ENCODE data around the gene MORN5.

Gene MORN5

GRCh38 chr9:122144836-122145591, 14.7 kb upstream of the MORN5 start:
- no peak for DNase-seq

DNA sequence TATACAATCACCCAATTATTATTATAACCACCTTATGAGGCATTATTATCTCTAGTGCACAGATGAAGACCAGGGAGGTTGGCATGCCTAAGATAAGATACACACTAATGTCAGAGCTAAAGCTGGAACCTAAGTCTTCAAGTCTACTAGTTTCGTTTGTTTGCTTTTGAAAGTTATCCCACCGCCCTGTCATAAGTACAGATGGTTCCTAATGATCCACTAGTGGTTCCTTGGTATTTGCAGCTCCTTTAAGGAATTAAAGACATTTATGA, 14.2 kb upstream of the MORN5 start:
- no peak for DNase-seq

DNA sequence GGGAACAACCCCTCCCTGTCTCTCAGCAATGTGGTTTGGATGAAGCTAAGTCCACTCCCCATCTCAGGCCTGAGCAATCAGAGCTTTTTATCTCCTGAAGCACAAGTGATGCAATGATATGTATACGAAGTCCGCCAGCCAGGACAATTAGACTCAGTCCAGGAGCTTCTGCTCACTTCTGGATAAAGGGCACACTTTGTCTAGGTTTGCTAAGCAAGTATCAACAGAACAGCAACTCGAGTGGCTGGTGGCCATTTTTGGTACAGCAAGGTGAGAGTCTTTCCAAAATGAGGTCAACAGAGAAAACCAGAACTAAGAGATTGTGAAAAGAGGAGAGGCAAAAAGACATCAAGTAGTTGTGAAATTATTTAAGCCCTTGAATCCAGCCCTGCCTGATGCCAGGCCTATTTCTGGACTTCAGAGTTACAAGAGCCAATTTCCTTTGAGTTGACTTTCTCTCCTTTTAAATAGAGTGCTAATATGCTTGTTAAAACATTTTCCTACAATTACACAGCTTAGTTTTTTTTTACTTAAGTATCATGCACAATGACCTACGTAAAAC, 8.4 kb upstream of the MORN5 start:
- no peak for DNase-seq

GRCh38 chr9:122155796-122156195, 3.9 kb upstream of the MORN5 start:
- DNase-seq, result no peak

DNA sequence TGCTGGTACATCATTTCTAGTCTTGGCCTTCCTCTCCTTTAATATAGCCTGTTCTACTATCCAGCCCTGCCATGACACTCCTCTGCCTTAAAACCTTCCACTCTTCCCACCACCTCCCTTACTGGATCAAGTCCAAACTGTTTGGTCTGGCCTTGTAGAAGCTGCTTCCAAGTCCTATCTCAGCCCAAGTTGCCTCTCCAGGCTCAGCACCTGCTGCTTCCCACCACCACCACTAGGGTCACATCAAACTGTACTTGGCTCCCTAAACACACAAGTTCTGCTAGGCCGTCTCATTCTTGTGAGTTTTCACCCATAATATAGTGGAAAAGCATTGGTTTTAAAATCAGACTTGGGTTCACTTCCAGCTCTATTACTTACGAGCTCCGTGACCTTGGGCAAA, 1.5 kb upstream of the MORN5 start:
- no peak for DNase-seq

- DNase-seq, result no peak
These were observed 178 bp downstream of the MORN5 start for GRCh38 chr9:122159925-122160246.

GRCh38 chr9:122162415-122162814, 2.7 kb downstream of the MORN5 start:
- DNase-seq, result no peak

GRCh38 chr9:122164286-122164685, 4.6 kb downstream of the MORN5 start:
- DNase-seq, result no peak

GRCh38 chr9:122168356-122168755, 8.6 kb downstream of the MORN5 start:
- no peak for DNase-seq

GRCh38 chr9:122172131-122172530, 12.4 kb downstream of the MORN5 start:
- DNase-seq, result no peak

GRCh38 chr9:122173670-122174069, 14.0 kb downstream of the MORN5 start:
- DNase-seq, result no peak

DNA sequence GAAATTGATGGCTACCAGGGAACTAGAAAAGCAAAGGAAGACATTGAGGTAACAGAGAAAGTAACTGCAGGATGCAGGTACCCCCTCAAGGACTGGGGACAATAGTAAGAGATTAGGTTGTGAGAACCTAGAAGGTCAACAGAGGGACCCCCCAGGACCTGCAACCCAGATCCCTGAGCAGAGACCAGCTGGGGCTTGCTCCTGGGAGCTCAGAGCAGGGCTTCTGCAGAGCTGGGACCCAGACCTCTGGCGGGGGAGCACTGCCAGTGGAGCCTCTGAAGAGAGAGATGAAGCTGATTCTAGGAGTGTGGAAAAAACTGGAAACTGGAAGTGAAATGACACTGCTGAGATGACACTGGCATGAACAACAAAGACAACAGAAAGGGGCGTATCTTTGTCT, 17.2 kb downstream of the MORN5 start:
- no peak for DNase-seq

DNA sequence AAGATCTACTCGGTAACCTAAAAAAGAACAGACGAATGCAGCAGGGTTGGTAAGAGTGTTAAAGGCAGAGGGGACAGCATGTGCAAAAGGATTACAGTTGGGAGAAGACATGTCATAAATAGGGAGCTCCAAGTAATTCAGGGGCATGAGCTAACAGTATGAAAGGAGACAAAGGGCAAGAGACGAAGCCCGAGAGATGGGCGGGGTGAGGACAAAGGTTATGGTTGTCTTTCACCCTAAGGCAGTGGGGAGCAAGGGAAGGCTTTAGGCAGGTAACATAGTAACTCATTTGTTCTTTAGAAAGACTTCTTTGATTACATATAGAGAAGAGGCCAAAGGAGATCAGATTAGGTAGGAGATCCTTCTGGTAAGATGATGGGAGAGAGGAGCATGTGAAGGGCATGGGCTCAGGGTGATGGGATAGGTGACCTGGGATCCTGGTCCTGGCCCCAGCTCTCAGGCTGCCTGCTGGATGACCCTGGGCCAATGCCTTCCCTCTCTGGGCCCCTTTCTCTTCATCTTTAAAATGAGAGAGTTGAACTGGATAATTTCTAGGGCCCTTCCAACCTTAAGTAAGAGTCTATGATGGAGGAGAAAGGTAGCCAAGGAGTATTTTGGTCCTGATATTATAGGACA, 19.5 kb downstream of the MORN5 start:
- DNase-seq, result no peak

- no peak for DNase-seq
These were observed 20.0 kb downstream of the MORN5 start for GRCh38 chr9:122179690-122180074.

DNA sequence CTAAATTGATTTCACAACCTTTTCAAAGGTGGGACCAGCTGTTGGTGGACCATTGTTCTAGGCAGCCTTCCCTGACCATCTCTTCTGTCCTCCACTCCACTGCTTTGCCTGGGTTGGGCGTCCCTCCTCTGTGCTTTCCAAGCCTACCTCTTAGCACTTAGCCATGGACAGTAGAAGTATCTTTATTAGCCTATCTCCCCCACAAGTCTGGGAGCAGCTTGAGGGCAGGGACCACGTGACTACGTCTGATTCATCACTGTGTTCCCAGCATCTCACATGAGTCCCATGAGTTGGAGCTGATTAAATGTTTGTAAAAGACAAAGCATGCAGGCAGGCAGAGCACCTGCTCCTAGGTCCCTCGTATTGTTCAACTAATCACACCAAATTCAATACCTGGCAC, 20.9 kb downstream of the MORN5 start:
- no peak for DNase-seq

DNA sequence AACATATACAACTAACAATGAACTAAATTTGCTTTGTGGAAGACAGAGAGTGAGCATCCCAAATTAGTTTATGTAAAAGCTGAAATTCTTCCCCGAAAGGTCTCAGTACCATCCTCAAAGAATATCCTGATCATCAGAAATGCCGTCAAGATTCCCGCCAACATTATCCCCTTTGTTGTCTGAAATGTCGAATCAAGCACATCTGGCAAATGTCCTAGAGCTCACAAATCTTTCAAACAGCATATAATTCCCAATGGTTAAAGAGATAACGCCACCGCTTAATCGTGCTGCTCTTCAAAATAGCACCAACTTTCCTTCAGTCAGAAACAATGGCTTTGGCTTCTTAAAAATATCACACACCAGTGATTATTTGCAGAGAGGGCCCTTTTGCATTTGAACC, 23.8 kb downstream of the MORN5 start:
- DNase-seq, result no peak

DNA sequence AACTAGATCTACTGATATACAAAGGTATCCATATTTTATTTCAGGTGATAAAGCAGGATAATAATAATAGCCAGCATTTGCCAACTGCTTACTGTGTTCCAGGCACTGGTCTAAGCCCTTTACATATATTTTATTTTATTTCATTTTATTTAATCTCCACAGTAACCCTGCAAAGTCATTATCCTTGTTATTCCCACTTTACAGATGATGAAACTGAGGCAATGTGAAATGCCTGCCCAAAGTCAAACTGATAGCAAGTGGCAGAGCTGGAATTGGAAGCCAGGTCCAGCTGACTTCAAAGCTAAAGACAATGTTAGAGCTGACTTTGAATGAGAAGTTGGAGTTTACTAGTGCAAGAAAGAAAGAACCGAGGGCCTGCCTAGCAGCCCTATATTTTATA, 24.8 kb downstream of the MORN5 start:
- no peak for DNase-seq

- no peak for DNase-seq
These were observed 26.6 kb downstream of the MORN5 start for GRCh38 chr9:122186301-122186700.

DNA sequence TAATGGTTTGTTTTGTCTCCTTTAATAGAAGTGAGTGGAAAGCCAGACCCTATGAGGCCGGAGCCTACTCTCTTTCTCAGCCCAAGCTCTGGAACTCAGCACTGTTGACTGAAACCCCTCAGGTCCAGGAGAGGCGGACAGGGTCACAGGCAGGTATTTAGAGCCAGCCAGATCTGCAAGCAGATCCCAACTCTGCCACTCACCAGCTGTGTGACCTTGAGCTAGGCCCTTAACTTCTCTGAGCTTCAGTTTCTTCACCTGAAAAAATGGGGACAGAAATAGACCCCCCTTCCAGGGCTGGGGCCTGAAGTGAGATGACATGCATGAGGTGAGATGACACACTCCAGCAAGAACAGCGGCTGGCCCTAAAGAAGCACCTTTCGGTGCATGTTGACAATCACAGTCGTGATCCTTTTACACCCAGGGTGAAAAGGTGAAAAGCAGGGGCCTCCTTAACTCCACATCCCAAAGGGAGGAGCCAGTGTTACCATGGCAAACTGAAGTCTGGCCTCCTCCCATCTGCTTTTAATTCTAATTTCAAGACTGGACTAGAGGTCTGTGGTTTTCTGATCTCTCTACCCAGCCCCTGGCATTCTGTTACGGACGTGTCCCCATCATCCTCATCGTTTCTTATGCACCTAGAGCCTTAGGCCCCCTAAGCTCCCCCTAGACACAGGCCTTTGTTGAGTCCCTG, 27.2 kb downstream of the MORN5 start:
- DNase-seq, result no peak

DNA sequence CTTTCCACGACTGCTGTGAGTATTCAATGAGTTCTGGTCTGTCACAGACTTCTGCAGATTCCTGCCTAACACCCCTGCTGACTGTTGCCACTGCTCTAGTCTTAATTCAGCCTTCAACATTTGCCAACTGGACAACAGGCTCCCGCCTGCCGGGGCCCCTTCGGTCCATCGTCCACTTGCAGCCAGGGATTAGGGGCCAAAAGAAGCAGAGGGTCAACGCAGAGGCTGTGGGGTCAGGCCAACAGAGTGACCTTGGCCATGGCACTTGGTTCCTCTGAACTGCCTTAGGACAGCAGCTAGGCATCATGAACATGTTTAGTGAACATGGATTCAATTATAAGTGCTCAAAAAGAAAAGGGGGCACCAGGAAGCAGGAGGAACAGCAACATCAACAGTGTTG, 28.7 kb downstream of the MORN5 start:
- DNase-seq, result no peak

- DNase-seq, result no peak
These were observed 31.1 kb downstream of the MORN5 start for GRCh38 chr9:122190597-122191381.

GRCh38 chr9:122191584-122191983, 31.9 kb downstream of the MORN5 start:
- no peak for DNase-seq

DNA sequence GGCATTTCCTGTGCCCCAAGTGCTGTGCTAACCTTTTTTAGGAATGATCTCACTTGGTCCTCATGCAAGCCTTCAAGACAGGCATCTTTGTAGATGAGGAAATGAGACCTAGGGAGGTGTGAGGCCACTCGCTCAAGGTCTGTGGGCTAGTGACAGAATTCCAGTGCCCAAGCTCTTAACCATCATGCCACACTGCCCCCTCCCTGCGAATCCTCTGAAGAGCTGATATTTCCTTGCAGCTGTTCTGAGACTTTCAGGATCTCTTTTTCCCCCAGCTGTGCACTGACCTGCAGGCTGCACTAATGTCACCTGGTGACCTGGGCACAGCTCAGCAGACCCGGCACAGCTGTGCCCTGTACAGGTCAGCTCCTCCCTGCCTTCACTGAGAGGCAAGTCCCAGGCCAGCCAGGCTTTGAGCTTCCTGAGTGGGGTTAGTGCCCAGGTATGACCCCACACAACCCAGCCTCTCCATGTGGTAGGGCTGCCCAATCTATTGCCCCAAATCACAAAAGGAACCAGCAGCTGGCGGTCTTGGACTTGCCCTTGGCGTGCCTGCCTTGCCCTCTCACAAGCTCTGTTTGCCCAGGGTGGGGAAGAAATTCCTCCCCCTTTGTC, 32.7 kb downstream of the MORN5 start:
- no peak for DNase-seq

All from activated CD4-positive, CD25-positive, alpha-beta regulatory T cell treated with anti-CD3 and anti-CD28 coated beads, Interleukin-2, amount 50 U/mL, for 72 hours (primary cell).